Tibial nerve (tissue), 4 donors: ENCODE data around the gene TTPAL. TPM values are rescaled to one million over a fixed set of nuclear protein-coding genes. Genes with fewer than 3 reads are reported as not detected.

Experiments used
- DNase-seq, 2 donors: peaks; one replicate each; pipeline ENCODE4 v3.0.0-alpha.2; 2019; ENCODE audit warnings: low spot score in 2 of 2
- H3K27ac ChIP-seq, 4 donors: fragments of 200-600 bp; sonication (generic) in 3 of 4; one replicate each; pipeline ENCODE4 v1.5.1; 2017 to 2019; ENCODE audit warnings: mild to moderate bottlenecking in 1 of 4
- H3K27me3 ChIP-seq, 2 donors: fragments of 200-600 bp; sonication (generic) in 1 of 2; one replicate each; pipeline versions ENCODE4 v1.5.1 to v1.6.0; 2017 to 2019
- H3K36me3 ChIP-seq, 3 donors: fragments of 200-600 bp; sonication (generic); one replicate each; pipeline ENCODE4 v1.5.1; 2018 to 2019
- H3K4me1 ChIP-seq, 4 donors: fragments of 200-600 bp; sonication (generic) in 3 of 4; one replicate each; pipeline ENCODE4 v1.5.1; 2017 to 2019
- H3K4me3 ChIP-seq, 4 donors: fragments of 200-600 bp; sonication (generic) in 3 of 4; one replicate each; pipeline ENCODE4 v1.5.1; 2017 to 2019; ENCODE audit warnings: mild to moderate bottlenecking in 1 of 4, moderate library complexity in 1 of 4
- H3K9me3 ChIP-seq, 4 donors: fragments of 200-600 bp; sonication (generic) in 3 of 4; one replicate each; pipeline ENCODE4 v1.5.1; 2017 to 2019
- CTCF ChIP-seq, 5 experiments: fragments of 200-600 bp in 3 of 5; fragments of 450-650 bp in 2 of 5; sonication (generic) in 3 of 5; IDR thresholded peaks; one replicate each; pipeline ENCODE4 v1.5.1; 2016 to 2019; ENCODE audit warnings: antibody characterized with exemption in 5 of 5, mild to moderate bottlenecking in 3 of 5, moderate library complexity in 2 of 5
- EP300 ChIP-seq, 2 donors: sonication (generic); formaldehyde crosslinking; IDR thresholded peaks; one replicate each; pipeline ENCODE4 v1.6.1; 2017; ENCODE audit warnings: antibody characterized with exemption in 2 of 2, mild to moderate bottlenecking in 1 of 2
- POLR2A ChIP-seq, 2 donors: fragments of 450-650 bp; IDR thresholded peaks; one replicate each; pipeline ENCODE4 v1.6.1; 2017; ENCODE audit warnings: antibody characterized with exemption in 2 of 2, mild to moderate bottlenecking in 2 of 2, moderate library complexity in 2 of 2
- WGBS, 2 donors: methylation state at CpG; one replicate each; pipeline ENCODE4 v1.1.5; 2018; 5-methylcytosine and 5-hydroxymethylcytosine counted together
- total RNA-seq, 4 donors: library from RNA; depleted of rRNA; stranded (reverse); fragments of >200 nt; gene quantifications; one replicate each; pipeline ENCODE4 v1.1.0, GENCODE V29; 2016

The TTPAL gene
- total RNA-seq, 4 donors from 2014 or later = 13.0 to 23.7 (median 16.9) TPM

- Histone ChIP-seq H3K9me3 (no peaks in the 10 kb centered on the region), H3K27me3 (peaks cover 0 to 4% of the 10 kb centered on the region in 2 donors), H3K36me3 (no peaks in the 10 kb centered on the region), H3K4me1 (no peaks in the 10 kb centered on the region), H3K27ac (peak overlapping the region in 1 of 4 donors; percentile 59), H3K4me3 (no peak overlapping the region)
- 30 to 31% methylated on average over 12 of the region's 12 CpGs for WGBS, 2 donors
- DNase-seq = no peak
- TF ChIP-seq EP300 (IDR thresholded peaks at IDR 0.05) = no peak
- TF ChIP-seq CTCF (IDR thresholded peaks at IDR 0.05) = no peak
- no peak for TF ChIP-seq POLR2A (IDR thresholded peaks at IDR 0.05)
These were observed 33.2 kb upstream of the TTPAL start for GRCh38 chr20:44442298-44443070.

- Histone ChIP-seq H3K4me1 (no peaks in the 10 kb centered on the region), H3K9me3 (no peaks in the 10 kb centered on the region), H3K36me3 (no peaks in the 10 kb centered on the region), H3K27me3 (no peaks in the 10 kb centered on the region), H3K27ac (peak overlapping the region in 1 of 4 donors; percentile 34), H3K4me3 (no peak overlapping the region)
- TF ChIP-seq CTCF (IDR thresholded peaks at IDR 0.05) = no peak
- TF ChIP-seq POLR2A (IDR thresholded peaks at IDR 0.05) = no peak
- no peak for TF ChIP-seq EP300 (IDR thresholded peaks at IDR 0.05)
- no peak for DNase-seq
- 72% methylated on average over 6 of the region's 6 CpGs for WGBS, 2 donors
These were observed 29.6 kb upstream of the TTPAL start for GRCh38 chr20:44445742-44446710.

- Histone ChIP-seq H3K4me1 (no peaks in the 10 kb centered on the region), H3K36me3 (no peaks in the 10 kb centered on the region), H3K4me3 (no peak overlapping the region), H3K9me3 (no peaks in the 10 kb centered on the region), H3K27ac (no peak overlapping the region), H3K27me3 (no peaks in the 10 kb centered on the region)
- no peak for DNase-seq
- no peak for TF ChIP-seq CTCF (IDR thresholded peaks at IDR 0.05)
- TF ChIP-seq POLR2A (IDR thresholded peaks at IDR 0.05) = no peak
- WGBS, 2 donors = 77 to 81% methylated on average over 3 of the region's 3 CpGs
These were observed 27.8 kb upstream of the TTPAL start for GRCh38 chr20:44447827-44448419.

GRCh38 chr20:44448753-44449546 is 26.7 kb upstream of the TTPAL start:
- Histone ChIP-seq H3K27ac (no peak overlapping the region), H3K9me3 (no peaks in the 10 kb centered on the region), H3K4me3 (no peak overlapping the region), H3K36me3 (no peaks in the 10 kb centered on the region), H3K27me3 (no peaks in the 10 kb centered on the region), H3K4me1 (no peaks in the 10 kb centered on the region)
- no peak for TF ChIP-seq CTCF (IDR thresholded peaks at IDR 0.05)
- no peak for TF ChIP-seq EP300 (IDR thresholded peaks at IDR 0.05)
- TF ChIP-seq POLR2A (IDR thresholded peaks at IDR 0.05) = no peak
- DNase-seq = no peak
- WGBS, 2 donors = 65 to 75% methylated on average over 9 of the region's 9 CpGs
